Measurements from ENCODE around the gene KIFC1.

The KIFC1 gene

GRCh38 chr6:33404884-33405283 lies 13.3 kb downstream of the KIFC1 start:
- DNase-seq: no peak
- Histone ChIP-seq H3K4me3 (ENCODE audit: low read depth in 1 of 2, low read length in 2 of 2) (no peak overlapping the region), H4K20me1 (ENCODE audit: insufficient read depth, low read length) (0 out of 2 replicates have a peak, but pooled peaks cover 7% of the 10 kb centered on the region), H3K36me3 (ENCODE audit: insufficient read depth, low read length) (peaks cover 82% of the 10 kb centered on the region), H3K27me3 (ENCODE audit: insufficient read depth, low read length, poor library complexity) (no peaks in the 10 kb centered on the region), H2AFZ (ENCODE audit: low read depth, low read length) (no peak overlapping the region), H3K4me1 (ENCODE audit: insufficient read depth, low read length) (peaks cover 8% of the 10 kb centered on the region), H3K9ac (ENCODE audit: low read depth, low read length) (no peak overlapping the region), H3K79me2 (ENCODE audit: insufficient read depth, low read length) (peaks cover 40% of the 10 kb centered on the region), H3K4me2 (ENCODE audit: insufficient read depth, low read length) (no peak overlapping the region), H3K9me3 (ENCODE audit: insufficient read depth, low read length, severe bottlenecking) (no peaks in the 10 kb centered on the region), H3K27ac (ENCODE audit: low read length) (no peak overlapping the region)
- TF ChIP-seq CTCF (IDR thresholded peaks at IDR 0.05; ENCODE audit: borderline replicate concordance, extremely low read depth, low read length, poor library complexity, severe bottlenecking) (no peak), EZH2 (IDR thresholded peaks at IDR 0.05; ENCODE audit: borderline replicate concordance, low read depth, low read length, severe bottlenecking) (no peak)
- no peak for ATAC-seq (ENCODE audit: insufficient read depth, low read depth)

DNA sequence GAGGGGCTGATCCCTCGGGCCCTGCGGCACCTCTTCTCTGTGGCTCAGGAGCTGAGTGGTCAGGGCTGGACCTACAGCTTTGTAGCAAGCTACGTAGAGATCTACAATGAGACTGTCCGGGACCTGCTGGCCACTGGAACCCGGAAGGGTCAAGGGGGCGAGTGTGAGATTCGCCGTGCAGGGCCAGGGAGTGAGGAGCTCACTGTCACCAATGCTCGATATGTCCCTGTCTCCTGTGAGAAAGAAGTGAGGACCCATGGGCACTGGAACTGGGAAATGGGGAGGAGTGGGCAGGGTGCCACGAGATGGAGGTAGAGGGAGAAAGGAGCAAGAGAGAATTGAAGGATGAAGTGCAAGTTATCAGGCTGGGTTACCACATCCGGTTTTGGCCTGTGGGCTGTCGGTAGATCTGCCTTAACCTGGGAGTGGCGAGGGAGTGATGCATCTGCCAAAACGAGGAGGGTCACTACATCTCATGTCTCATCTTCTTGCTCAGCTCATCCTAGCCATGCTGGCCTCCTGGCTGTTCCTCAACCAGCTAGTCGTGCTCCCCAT lies 13.8 kb downstream of the KIFC1 start:
- H3K9ac ChIP-seq (ENCODE audit: low read depth, low read length): no peak overlapping the region
- peaks cover 34% of the 10 kb centered on the region for H3K79me2 ChIP-seq (ENCODE audit: insufficient read depth, low read length)
- H3K27me3 ChIP-seq (ENCODE audit: insufficient read depth, low read length, poor library complexity): no peaks in the 10 kb centered on the region
- no peaks in the 10 kb centered on the region for H3K9me3 ChIP-seq (ENCODE audit: insufficient read depth, low read length, severe bottlenecking)
- TF ChIP-seq CTCF (IDR thresholded peaks at IDR 0.05; ENCODE audit: borderline replicate concordance, extremely low read depth, low read length, poor library complexity, severe bottlenecking) (no peak), EZH2 (IDR thresholded peaks at IDR 0.05; ENCODE audit: borderline replicate concordance, low read depth, low read length, severe bottlenecking) (no peak)
- no peak for ATAC-seq (ENCODE audit: insufficient read depth, low read depth)
- H3K4me3 ChIP-seq (ENCODE audit: low read depth in 1 of 2, low read length in 2 of 2): no peak overlapping the region
- H2AFZ ChIP-seq (ENCODE audit: low read depth, low read length): no peak overlapping the region
- no peak overlapping the region for H3K4me2 ChIP-seq (ENCODE audit: insufficient read depth, low read length)
- no peak overlapping the region for H3K27ac ChIP-seq (ENCODE audit: low read length)
- H3K36me3 ChIP-seq (ENCODE audit: insufficient read depth, low read length): peaks cover 76% of the 10 kb centered on the region
- no peak for DNase-seq
- H3K4me1 ChIP-seq (ENCODE audit: insufficient read depth, low read length): peaks cover 10% of the 10 kb centered on the region
- H4K20me1 ChIP-seq (ENCODE audit: insufficient read depth, low read length): 0 out of 2 replicates have a peak, but pooled peaks cover 7% of the 10 kb centered on the region

DNA sequence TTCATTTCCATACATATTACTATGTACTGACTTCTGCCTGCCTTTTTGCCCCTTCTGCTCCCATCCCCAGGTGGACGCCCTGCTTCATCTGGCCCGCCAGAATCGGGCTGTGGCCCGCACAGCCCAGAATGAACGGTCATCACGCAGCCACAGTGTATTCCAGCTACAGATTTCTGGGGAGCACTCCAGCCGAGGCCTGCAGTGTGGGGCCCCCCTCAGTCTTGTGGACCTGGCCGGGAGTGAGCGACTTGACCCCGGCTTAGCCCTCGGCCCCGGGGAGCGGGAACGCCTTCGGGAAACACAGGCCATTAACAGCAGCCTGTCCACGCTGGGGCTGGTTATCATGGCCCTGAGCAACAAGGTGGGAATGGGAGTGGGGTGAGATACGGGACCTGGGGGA lies 14.5 kb downstream of the KIFC1 start:
- peaks cover 70% of the 10 kb centered on the region for H3K36me3 ChIP-seq (ENCODE audit: insufficient read depth, low read length)
- no peaks in the 10 kb centered on the region for H3K9me3 ChIP-seq (ENCODE audit: insufficient read depth, low read length, severe bottlenecking)
- no peak for DNase-seq
- H3K9ac ChIP-seq (ENCODE audit: low read depth, low read length): no peak overlapping the region
- H4K20me1 ChIP-seq (ENCODE audit: insufficient read depth, low read length): 0 out of 2 replicates have a peak, but pooled peaks cover 7% of the 10 kb centered on the region
- H3K79me2 ChIP-seq (ENCODE audit: insufficient read depth, low read length): peaks cover 33% of the 10 kb centered on the region
- no peak overlapping the region for H3K4me2 ChIP-seq (ENCODE audit: insufficient read depth, low read length)
- no peaks in the 10 kb centered on the region for H3K27me3 ChIP-seq (ENCODE audit: insufficient read depth, low read length, poor library complexity)
- no peak overlapping the region for H3K27ac ChIP-seq (ENCODE audit: low read length)
- TF ChIP-seq CTCF (IDR thresholded peaks at IDR 0.05; ENCODE audit: borderline replicate concordance, extremely low read depth, low read length, poor library complexity, severe bottlenecking): no peak
- TF ChIP-seq EZH2 (IDR thresholded peaks at IDR 0.05; ENCODE audit: borderline replicate concordance, low read depth, low read length, severe bottlenecking): no peak
- H3K4me1 ChIP-seq (ENCODE audit: insufficient read depth, low read length): peaks cover 10% of the 10 kb centered on the region
- no peak overlapping the region for H2AFZ ChIP-seq (ENCODE audit: low read depth, low read length)
- ATAC-seq (ENCODE audit: insufficient read depth, low read depth): no peak
- no peak overlapping the region for H3K4me3 ChIP-seq (ENCODE audit: low read depth in 1 of 2, low read length in 2 of 2)

All from DND-41 (cell line).